Measurements from ENCODE around the gene RNASE2.
"Not testable (repeated sequence)": the region's sequence is repeated elsewhere in the genome, so short reads cannot be mapped to it uniquely, and the experiment has no call there.

RNASE2 gene

DNA sequence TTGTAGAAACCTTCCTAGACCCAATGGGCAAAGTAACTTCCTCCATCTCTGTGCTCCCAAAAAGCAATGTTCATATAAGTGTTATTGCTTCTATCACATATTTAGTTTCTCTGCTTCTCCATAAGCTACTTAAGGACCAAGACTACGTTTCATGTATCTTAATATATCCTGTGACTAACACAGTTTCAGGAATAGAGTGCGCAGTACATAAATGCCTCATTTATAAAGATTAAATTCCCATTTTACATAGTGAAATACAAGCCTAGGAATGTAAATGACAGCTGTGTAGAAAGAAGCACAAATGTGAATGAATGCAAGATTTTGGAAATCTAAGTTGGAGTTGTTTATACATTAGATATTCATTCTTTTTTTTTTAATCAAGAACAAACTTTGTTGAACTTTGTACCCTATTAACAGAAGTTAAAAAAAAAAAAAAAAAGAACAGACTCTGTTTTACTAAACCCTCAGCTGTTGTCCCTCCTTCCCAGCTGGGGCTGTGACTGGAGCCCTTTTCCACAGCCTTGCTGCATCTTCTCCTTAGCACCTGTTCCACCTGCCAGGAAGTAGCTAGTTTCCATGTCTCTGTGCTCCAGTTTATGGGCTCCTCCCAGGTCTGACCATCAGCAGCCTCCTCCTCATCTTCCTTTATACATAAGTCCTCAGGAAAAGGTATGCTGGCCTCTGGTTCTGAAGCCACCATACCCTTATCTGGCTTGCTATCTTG, 27.5 kb downstream of the RNASE2 start:
- Histone ChIP-seq H3K4me3 (IDR thresholded peaks at IDR 0.05; ENCODE audit: insufficient read depth, low read depth, low read length) (no peak overlapping the region), H3K4me1 (ENCODE audit: low read depth, poor library complexity, severe bottlenecking) (no peaks in the 10 kb centered on the region), H4K20me1 (ENCODE audit: insufficient read depth) (no peaks in the 10 kb centered on the region), H3K27ac (no peak overlapping the region), H3K36me3 (ENCODE audit: insufficient read depth) (no peaks in the 10 kb centered on the region), H3K9ac (no peak overlapping the region), H3K79me2 (ENCODE audit: insufficient read depth, low read depth) (no peaks in the 10 kb centered on the region), H3K4me2 (no peak overlapping the region), H3K27me3 (ENCODE audit: insufficient read depth, low read depth) (no peaks in the 10 kb centered on the region), H2AFZ (ENCODE audit: low read depth) (no peak overlapping the region)
- TF ChIP-seq CTCF (conservative IDR thresholded peaks at IDR 0.05; ENCODE audit: low read depth, low read length): no peak

- not testable (repeated sequence) for H3K4me3 ChIP-seq (IDR thresholded peaks at IDR 0.05; ENCODE audit: insufficient read depth, low read depth, low read length); H3K4me2 ChIP-seq; H4K20me1 ChIP-seq (ENCODE audit: insufficient read depth); H3K9ac ChIP-seq; H3K27me3 ChIP-seq (ENCODE audit: insufficient read depth, low read depth); H2AFZ ChIP-seq (ENCODE audit: low read depth); H3K27ac ChIP-seq; H3K36me3 ChIP-seq (ENCODE audit: insufficient read depth); H3K79me2 ChIP-seq (ENCODE audit: insufficient read depth, low read depth); H3K4me1 ChIP-seq (ENCODE audit: low read depth, poor library complexity, severe bottlenecking)
Measured at GRCh38 chr14:20985650-20986049, 30.4 kb downstream of the RNASE2 start.

DNA sequence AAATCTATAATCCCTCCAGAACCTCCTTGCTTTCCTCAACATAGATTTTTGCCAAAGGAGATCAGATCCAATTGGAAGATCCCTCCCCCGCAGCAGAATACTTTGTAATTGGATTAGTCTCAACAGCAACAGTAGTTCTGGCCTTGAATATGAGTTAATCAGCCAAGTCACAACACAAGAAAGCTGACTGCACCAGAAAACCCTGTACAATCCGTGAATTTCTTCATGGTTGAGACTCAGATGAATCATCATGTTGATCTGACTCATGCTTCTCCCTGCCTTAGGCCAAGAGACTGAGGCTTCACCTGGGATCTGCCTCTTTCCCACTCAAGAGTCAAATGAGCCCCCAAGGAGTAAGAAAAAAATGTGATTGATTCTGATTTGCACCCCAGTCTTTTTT, 31.5 kb downstream of the RNASE2 start:
- H3K4me1 ChIP-seq (ENCODE audit: low read depth, poor library complexity, severe bottlenecking): peaks cover 16% of the 10 kb centered on the region

GRCh38 chr14:20988717-20989470, 33.6 kb downstream of the RNASE2 start:
- peak overlapping the region; percentile 63 for H3K4me2 ChIP-seq
- peak overlapping the region; percentile 47; the same call in 1 of the 2 replicates for H2AFZ ChIP-seq (ENCODE audit: low read depth)
- no peaks in the 10 kb centered on the region for H3K36me3 ChIP-seq (ENCODE audit: insufficient read depth)
- no peak overlapping the region for H3K9ac ChIP-seq
- H3K4me3 ChIP-seq (IDR thresholded peaks at IDR 0.05; ENCODE audit: insufficient read depth, low read depth, low read length): no peak overlapping the region
- peaks cover 17% of the 10 kb centered on the region for H3K79me2 ChIP-seq (ENCODE audit: insufficient read depth, low read depth)
- no peaks in the 10 kb centered on the region for H3K27me3 ChIP-seq (ENCODE audit: insufficient read depth, low read depth)
- H3K4me1 ChIP-seq (ENCODE audit: low read depth, poor library complexity, severe bottlenecking): peaks cover 19% of the 10 kb centered on the region
- peak overlapping the region; percentile 33; the same call in 1 of the 2 replicates for H3K27ac ChIP-seq
- TF ChIP-seq CTCF (conservative IDR thresholded peaks at IDR 0.05; ENCODE audit: low read depth, low read length): no peak
- H4K20me1 ChIP-seq (ENCODE audit: insufficient read depth): no peaks in the 10 kb centered on the region

More for the DNA sequence above, 31.5 kb downstream of the RNASE2 start:
- Histone ChIP-seq H3K4me3 (IDR thresholded peaks at IDR 0.05; ENCODE audit: insufficient read depth, low read depth, low read length) (no peak overlapping the region), H3K27ac (no peak overlapping the region), H3K4me2 (no peak overlapping the region), H3K79me2 (ENCODE audit: insufficient read depth, low read depth) (peaks cover 17% of the 10 kb centered on the region), H3K9ac (no peak overlapping the region), H4K20me1 (ENCODE audit: insufficient read depth) (no peaks in the 10 kb centered on the region), H2AFZ (ENCODE audit: low read depth) (no peak overlapping the region), H3K27me3 (ENCODE audit: insufficient read depth, low read depth) (no peaks in the 10 kb centered on the region), H3K36me3 (ENCODE audit: insufficient read depth) (no peaks in the 10 kb centered on the region)
- no peak for TF ChIP-seq CTCF (conservative IDR thresholded peaks at IDR 0.05; ENCODE audit: low read depth, low read length)

DNA sequence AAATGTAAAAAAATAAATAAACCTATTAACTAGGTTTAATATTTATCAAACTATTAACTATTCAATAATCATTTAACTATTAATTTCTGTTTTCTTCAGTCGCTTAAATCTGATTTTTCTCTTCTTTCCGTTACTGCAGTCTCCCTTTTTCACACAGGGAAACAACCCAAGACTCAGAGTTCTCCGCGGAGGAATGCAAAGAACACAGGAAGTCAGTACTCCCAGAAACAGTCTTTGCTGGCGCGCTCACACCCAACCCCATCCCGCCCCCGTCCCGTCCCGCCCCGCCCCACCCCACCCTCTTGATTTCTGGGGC, 34.1 kb downstream of the RNASE2 start:
- H3K36me3 ChIP-seq (ENCODE audit: insufficient read depth): no peaks in the 10 kb centered on the region
- H3K27me3 ChIP-seq (ENCODE audit: insufficient read depth, low read depth): no peaks in the 10 kb centered on the region
- TF ChIP-seq CTCF (conservative IDR thresholded peaks at IDR 0.05; ENCODE audit: low read depth, low read length): no peak
- H2AFZ ChIP-seq (ENCODE audit: low read depth): peak overlapping the region; percentile 47; the same call in 1 of the 2 replicates
- peaks cover 17% of the 10 kb centered on the region for H3K79me2 ChIP-seq (ENCODE audit: insufficient read depth, low read depth)
- H3K9ac ChIP-seq: no peak overlapping the region
- H4K20me1 ChIP-seq (ENCODE audit: insufficient read depth): no peaks in the 10 kb centered on the region
- peak overlapping the region; percentile 33; the same call in 1 of the 2 replicates for H3K27ac ChIP-seq
- H3K4me3 ChIP-seq (IDR thresholded peaks at IDR 0.05; ENCODE audit: insufficient read depth, low read depth, low read length): no peak overlapping the region
- peak overlapping the region; percentile 63 for H3K4me2 ChIP-seq
- peaks cover 19% of the 10 kb centered on the region for H3K4me1 ChIP-seq (ENCODE audit: low read depth, poor library complexity, severe bottlenecking)

Data from KMS-11 (cell line).